Brain microvascular endothelial cell (primary cell): ENCODE measurements around the gene PTPRO.

Experiments
- DNase-seq: peaks from one replicate; pipeline ENCODE4 v3.0.0-alpha.2; 2020
- H3K27ac ChIP-seq: fragments of 250-450 bp; sonication (Bioruptor Pico); 2 replicates; pipeline ENCODE4 v1.5.1; 2020; ENCODE audit warnings: mild to moderate bottlenecking, moderate library complexity
- H3K27me3 ChIP-seq: fragments of 250-450 bp; sonication (Bioruptor Pico); replicated peaks from 2 replicates; pipeline ENCODE4 v1.5.1; 2020; ENCODE audit warnings: mild to moderate bottlenecking
- H3K36me3 ChIP-seq: fragments of 250-450 bp; sonication (Bioruptor Pico); replicated peaks from 2 replicates; pipeline ENCODE4 v1.5.1; 2020; ENCODE audit warnings: mild to moderate bottlenecking
- H3K4me3 ChIP-seq: 2 replicates; pipeline ENCODE4 v1.5.1; 2011; ENCODE audit warnings: low read depth, mild to moderate bottlenecking, control low read depth, low read length, moderate library complexity
- CTCF ChIP-seq: IDR thresholded peaks from 2 replicates; pipeline ENCODE4 v1.5.1; 2011; ENCODE audit warnings: low read depth, mild to moderate bottlenecking, moderate library complexity, low read length, control low read depth, inconsistent platforms; ENCODE audit errors: missing control alignments
- in situ Hi-C: cut with HindIII; loops from 2 replicates; pipeline ENCODE4 v1.10.0; 2017; ENCODE audit warnings: low sequenced_read_pairs, low pct_ligation_motif_present

PTPRO gene

GRCh38 chr12:15322164-15323061 lies at the start of gene PTPRO:
TSS of gene PTPRO (plus strand) at chr12:15322508.
- H3K27ac ChIP-seq, result no peak within 1 kb of the TSS
- no peaks in the 10 kb centered on the region for H3K36me3 ChIP-seq
- no peak for TF ChIP-seq CTCF
- DNase-seq, result no peak
- H3K4me3 ChIP-seq, result peak within 1 kb of the TSS; percentile 44
- peaks cover 20% of the 10 kb centered on the region for H3K27me3 ChIP-seq
- in situ Hi-C loops, result no loop called here

- Histone ChIP-seq H3K27me3 (no peaks in the 10 kb centered on the region), H3K27ac (no peak overlapping the region), H3K4me3 (no peak overlapping the region), H3K36me3 (no peaks in the 10 kb centered on the region)
- DNase-seq, result no peak
- TF ChIP-seq CTCF, result no peak
- in situ Hi-C loops, result no loop called here
Measured at GRCh38 chr12:15273896-15274295, 48.4 kb upstream of the PTPRO start.

- no peak for DNase-seq
- TF ChIP-seq CTCF, result no peak
- Histone ChIP-seq H3K4me3 (no peak overlapping the region), H3K27me3 (no peaks in the 10 kb centered on the region), H3K36me3 (no peaks in the 10 kb centered on the region), H3K27ac (no peak overlapping the region)
- in situ Hi-C loops, result no loop called here
Measured at GRCh38 chr12:15274561-15274967, 47.7 kb upstream of the PTPRO start.

GRCh38 chr12:15276088-15276698 lies 46.1 kb upstream of the PTPRO start:
- H3K36me3 ChIP-seq, result no peaks in the 10 kb centered on the region
- peak; percentile 68 for TF ChIP-seq CTCF
- H3K27ac ChIP-seq, result no peak overlapping the region
- no peaks in the 10 kb centered on the region for H3K27me3 ChIP-seq
- in situ Hi-C loops, result no loop called here
- H3K4me3 ChIP-seq, result no peak overlapping the region
- peak; percentile 34 for DNase-seq

- DNase-seq, result peak; percentile 56
- no peaks in the 10 kb centered on the region for H3K36me3 ChIP-seq
- no peak for TF ChIP-seq CTCF
- no peaks in the 10 kb centered on the region for H3K27me3 ChIP-seq
- no peak overlapping the region for H3K4me3 ChIP-seq
- H3K27ac ChIP-seq, result no peak overlapping the region
- in situ Hi-C loops, result no loop called here
Measured at GRCh38 chr12:15278816-15279658, 43.3 kb upstream of the PTPRO start.
